Nephron (organoid): ENCODE data around the gene TPK1.

Source experiments
- H3K27ac Mint-ChIP-seq, 3 experiments: 2 replicates each; pipeline ENCODE4 v1.8.0; 2020; ENCODE audit warnings: mixed read lengths in 3 of 3, mild to moderate bottlenecking in 2 of 3, moderate library complexity in 1 of 3
- H3K27me3 Mint-ChIP-seq: 2 replicates; pipeline ENCODE4 v1.8.0; 2021; ENCODE audit warnings: low read depth, mild to moderate bottlenecking, moderate library complexity, mixed read lengths
- H3K36me3 Mint-ChIP-seq: 2 replicates; pipeline ENCODE4 v1.8.0; 2020; ENCODE audit warnings: low read depth, mixed read lengths
- H3K4me1 Mint-ChIP-seq: 2 replicates; pipeline ENCODE4 v1.8.0; 2020; ENCODE audit warnings: mixed read lengths
- H3K4me3 Mint-ChIP-seq, 3 experiments: 2 replicates each; pipeline ENCODE4 v1.8.0; 2020; ENCODE audit warnings: mild to moderate bottlenecking in 3 of 3, mixed read lengths in 3 of 3, moderate library complexity in 2 of 3
- H3K9me3 Mint-ChIP-seq: 2 replicates; pipeline ENCODE4 v1.8.0; 2020; ENCODE audit warnings: mixed read lengths
- TF ChIP-seq, protein P1 (sequence below), 3 experiments: fragments of 200-600 bp; sonication (generic); IDR thresholded peaks; one replicate each; pipeline ENCODE4 v1.5.0; 2021; ENCODE audit warnings: antibody characterized with exemption in 3 of 3; ENCODE audit not compliant: unreplicated experiment in 3 of 3

The TPK1 gene

DNA sequence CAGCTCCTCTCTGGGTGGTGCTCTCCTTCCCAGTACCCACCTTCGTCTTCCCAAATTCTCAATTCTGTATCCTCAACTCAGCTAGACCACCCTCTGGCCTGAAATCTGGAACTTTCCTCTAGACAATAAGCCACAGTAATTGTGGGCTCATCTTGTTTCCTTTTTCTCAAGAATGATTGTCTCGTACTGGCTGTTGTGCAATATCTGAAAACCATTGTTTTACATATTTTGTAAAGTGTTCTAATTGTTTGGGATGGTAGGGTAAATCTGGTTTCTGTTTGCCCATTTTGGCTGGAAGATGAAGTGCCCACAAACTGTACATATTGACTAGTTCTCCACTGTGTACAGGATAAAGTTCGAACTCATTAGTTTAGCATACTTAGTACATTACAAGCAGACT lies 421.0 kb downstream of the TPK1 start:
- Mint-ChIP-seq H3K4me3 (no peak overlapping the region), H3K9me3 (peaks cover 6% of the 10 kb centered on the region), H3K27ac (no peak overlapping the region), H3K36me3 (no peaks in the 10 kb centered on the region), H3K4me1 (no peaks in the 10 kb centered on the region), H3K27me3 (peaks cover 7% of the 10 kb centered on the region)
- TF ChIP-seq, protein P1, sequence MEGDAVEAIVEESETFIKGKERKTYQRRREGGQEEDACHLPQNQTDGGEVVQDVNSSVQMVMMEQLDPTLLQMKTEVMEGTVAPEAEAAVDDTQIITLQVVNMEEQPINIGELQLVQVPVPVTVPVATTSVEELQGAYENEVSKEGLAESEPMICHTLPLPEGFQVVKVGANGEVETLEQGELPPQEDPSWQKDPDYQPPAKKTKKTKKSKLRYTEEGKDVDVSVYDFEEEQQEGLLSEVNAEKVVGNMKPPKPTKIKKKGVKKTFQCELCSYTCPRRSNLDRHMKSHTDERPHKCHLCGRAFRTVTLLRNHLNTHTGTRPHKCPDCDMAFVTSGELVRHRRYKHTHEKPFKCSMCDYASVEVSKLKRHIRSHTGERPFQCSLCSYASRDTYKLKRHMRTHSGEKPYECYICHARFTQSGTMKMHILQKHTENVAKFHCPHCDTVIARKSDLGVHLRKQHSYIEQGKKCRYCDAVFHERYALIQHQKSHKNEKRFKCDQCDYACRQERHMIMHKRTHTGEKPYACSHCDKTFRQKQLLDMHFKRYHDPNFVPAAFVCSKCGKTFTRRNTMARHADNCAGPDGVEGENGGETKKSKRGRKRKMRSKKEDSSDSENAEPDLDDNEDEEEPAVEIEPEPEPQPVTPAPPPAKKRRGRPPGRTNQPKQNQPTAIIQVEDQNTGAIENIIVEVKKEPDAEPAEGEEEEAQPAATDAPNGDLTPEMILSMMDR (IDR thresholded peaks at IDR 0.05; ENCODE audit: unreplicated experiment in 3 of 3), result no peak

DNA sequence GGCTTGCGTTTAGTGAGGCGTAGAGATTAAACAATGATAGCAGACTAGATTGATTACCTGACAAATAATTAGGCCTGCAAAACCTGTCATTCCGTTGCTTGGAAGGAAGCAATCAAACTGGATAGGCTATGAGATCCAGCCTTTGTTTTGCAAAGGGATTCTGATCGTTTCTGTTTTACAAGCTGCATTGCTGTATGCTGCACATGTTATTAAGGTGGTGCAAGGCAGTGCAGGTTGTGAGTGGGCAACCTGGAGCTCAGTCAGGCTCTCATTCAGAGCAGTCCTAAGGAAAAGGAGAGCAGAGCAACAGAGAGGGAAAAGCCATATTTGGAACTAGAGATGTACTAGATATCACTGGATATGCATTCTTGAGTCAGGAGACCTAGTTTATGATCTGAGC lies 425.4 kb downstream of the TPK1 start:
- Mint-ChIP-seq H3K36me3 (no peaks in the 10 kb centered on the region), H3K4me1 (no peaks in the 10 kb centered on the region), H3K4me3 (no peak overlapping the region), H3K27ac (no peak overlapping the region), H3K9me3 (no peaks in the 10 kb centered on the region), H3K27me3 (peaks cover 7% of the 10 kb centered on the region)
- TF ChIP-seq, protein P1 (IDR thresholded peaks at IDR 0.05; ENCODE audit: unreplicated experiment in 3 of 3), result no peak

DNA sequence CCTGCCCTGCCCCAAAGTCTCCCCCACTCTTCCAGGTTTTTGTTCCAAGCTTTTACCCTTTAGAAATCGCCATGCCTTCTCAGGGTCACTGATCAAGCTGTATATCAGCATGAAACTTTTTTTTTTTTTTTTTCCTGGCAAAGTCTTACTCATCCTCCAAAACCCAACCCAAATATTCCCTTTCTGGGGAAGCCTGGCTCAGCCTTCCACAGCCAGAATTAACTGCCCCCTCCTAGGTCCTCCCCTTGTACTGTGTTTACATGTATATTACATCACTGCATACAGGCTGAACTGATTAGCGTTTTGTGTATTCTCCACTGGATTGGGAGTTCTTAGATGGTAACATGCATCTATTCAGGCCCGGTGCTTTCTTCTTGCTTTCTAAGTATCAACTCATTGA lies 427.7 kb downstream of the TPK1 start:
- TF ChIP-seq, protein P1 (IDR thresholded peaks at IDR 0.05; ENCODE audit: unreplicated experiment in 3 of 3), result no peak
- H3K27me3 Mint-ChIP-seq, result peaks cover 3% of the 10 kb centered on the region
- peaks cover 4% of the 10 kb centered on the region for H3K4me1 Mint-ChIP-seq
- H3K36me3 Mint-ChIP-seq, result no peaks in the 10 kb centered on the region
- H3K4me3 Mint-ChIP-seq, result no peak overlapping the region
- no peaks in the 10 kb centered on the region for H3K9me3 Mint-ChIP-seq
- no peak overlapping the region for H3K27ac Mint-ChIP-seq

DNA sequence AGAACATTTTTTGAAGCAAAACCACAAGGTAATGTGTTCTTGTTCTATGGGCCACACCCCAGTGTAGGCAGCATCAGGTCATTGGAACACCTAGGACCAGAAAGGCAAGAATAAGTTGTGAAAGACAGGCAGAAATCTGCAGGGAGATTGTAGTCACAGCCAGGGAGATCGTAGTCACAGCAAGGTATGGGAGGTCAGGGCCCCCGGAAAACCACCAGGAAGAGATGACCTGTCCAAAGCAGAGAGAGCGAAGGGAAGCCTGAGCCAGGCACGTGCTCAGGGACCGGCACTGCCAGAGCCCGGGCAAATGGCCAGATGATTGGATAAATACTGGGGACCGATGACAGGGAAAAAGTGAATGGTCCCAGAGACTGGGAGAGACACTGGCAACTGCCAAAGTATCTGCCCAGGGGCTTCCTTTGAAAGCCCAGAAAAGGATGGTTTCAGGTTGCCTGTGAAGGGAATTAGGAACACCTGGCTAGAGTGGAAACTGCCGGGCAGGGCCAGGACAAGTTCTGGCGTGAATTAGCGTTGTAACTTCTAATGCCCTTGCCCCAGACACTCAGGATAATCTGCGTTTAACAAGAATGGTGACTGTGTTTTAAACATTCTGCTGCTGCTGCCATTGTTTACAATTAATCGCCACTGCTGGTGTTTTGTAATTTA lies 428.5 kb downstream of the TPK1 start:
- H3K27me3 Mint-ChIP-seq, result peaks cover 3% of the 10 kb centered on the region
- peaks cover 4% of the 10 kb centered on the region for H3K4me1 Mint-ChIP-seq
- H3K4me3 Mint-ChIP-seq, result no peak overlapping the region
- no peaks in the 10 kb centered on the region for H3K36me3 Mint-ChIP-seq
- no peaks in the 10 kb centered on the region for H3K9me3 Mint-ChIP-seq
- TF ChIP-seq, protein P1 (IDR thresholded peaks at IDR 0.05; ENCODE audit: unreplicated experiment in 3 of 3), result no peak
- H3K27ac Mint-ChIP-seq, result no peak overlapping the region

DNA sequence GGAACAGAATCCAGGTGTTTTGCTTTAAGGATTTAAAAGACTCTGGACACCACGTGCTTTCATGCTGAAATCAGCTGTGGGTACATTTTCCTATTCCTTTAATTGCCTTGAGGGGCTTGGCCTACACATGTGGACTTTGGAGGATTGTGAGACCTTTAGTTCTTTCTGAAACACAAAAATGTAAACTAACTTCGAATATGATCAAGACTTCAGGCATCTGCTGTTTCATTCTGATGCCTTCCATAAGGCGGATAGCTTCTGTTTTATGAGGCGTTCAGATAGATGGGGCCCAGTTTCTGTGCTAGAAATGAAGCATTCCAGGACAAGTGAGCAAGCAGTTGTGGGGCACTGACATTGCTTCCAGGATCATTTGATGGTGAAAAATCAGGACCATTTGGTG lies 430.9 kb downstream of the TPK1 start:
- no peaks in the 10 kb centered on the region for H3K9me3 Mint-ChIP-seq
- no peak overlapping the region for H3K4me3 Mint-ChIP-seq
- peaks cover 4% of the 10 kb centered on the region for H3K4me1 Mint-ChIP-seq

More for the DNA sequence above, 430.9 kb downstream of the TPK1 start:
- TF ChIP-seq, protein P1 (IDR thresholded peaks at IDR 0.05; ENCODE audit: unreplicated experiment in 3 of 3), result no peak
- Mint-ChIP-seq H3K36me3 (no peaks in the 10 kb centered on the region), H3K27me3 (peaks cover 8% of the 10 kb centered on the region), H3K27ac (no peak overlapping the region)
